ENCODE data around the gene SLC22A24.
A peak's percentile ranks its signal among the peaks of the same experiment; 100 is the strongest.
"Not testable (repeated sequence)": the region's sequence is repeated elsewhere in the genome, so short reads cannot be mapped to it uniquely, and the experiment has no call there.

The SLC22A24 gene, protein sequence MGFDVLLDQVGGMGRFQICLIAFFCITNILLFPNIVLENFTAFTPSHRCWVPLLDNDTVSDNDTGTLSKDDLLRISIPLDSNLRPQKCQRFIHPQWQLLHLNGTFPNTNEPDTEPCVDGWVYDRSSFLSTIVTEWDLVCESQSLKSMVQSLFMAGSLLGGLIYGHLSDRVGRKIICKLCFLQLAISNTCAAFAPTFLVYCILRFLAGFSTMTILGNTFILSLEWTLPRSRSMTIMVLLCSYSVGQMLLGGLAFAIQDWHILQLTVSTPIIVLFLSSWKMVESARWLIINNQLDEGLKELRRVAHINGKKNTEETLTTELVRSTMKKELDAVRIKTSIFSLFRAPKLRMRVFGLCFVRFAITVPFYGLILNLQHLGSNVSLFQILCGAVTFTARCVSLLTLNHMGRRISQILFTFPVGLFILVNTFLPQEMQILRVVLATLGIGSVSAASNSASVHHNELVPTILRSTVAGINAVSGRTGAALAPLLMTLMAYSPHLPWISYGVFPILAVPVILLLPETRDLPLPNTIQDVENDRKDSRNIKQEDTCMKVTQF

DNA sequence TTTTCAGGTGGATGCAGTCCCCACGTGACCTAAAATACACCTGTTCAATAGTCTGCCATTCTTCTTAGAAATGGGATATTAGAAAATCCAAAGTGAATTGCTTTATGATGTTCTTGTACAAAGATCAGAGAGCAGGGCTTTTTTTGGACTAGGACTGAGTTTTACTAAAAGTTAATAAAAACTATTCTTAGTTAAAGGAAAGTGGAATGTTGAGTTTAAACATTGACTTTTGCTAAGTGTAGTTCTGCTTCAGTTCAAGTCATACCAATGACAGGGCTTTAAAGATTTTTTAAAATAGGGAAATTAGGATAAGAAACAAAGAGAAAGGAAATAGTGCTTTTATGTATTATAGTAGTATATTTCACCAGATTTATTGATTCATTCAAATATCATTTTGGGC, at the start of gene SLC22A24:
Gene SLC22A24, minus strand, starts transcription at position 101 of the 400 bp plus-strand sequence. CDS start 442 bp downstream, outside the sequence.
- DNase-seq: no peak

DNA sequence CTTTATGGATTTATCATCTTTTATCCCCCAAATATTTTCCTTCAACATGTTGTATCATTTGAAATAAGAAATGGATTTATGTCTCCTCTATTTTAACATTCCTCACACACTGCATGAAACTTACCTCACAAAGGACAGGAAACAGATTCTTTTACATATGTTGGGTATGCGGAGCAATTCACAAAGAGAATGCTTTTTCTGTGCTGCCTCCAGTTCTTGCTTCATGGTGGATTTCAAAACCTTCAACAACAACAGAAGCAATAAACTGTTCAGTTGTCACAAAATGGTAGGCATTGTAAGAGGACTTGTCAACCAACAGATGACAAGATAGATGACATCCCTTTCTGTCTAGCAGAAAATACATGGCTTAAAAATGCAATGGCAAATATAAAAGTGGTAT, 36.5 kb upstream of the SLC22A24 start:
- DNase-seq: no peak

DNA sequence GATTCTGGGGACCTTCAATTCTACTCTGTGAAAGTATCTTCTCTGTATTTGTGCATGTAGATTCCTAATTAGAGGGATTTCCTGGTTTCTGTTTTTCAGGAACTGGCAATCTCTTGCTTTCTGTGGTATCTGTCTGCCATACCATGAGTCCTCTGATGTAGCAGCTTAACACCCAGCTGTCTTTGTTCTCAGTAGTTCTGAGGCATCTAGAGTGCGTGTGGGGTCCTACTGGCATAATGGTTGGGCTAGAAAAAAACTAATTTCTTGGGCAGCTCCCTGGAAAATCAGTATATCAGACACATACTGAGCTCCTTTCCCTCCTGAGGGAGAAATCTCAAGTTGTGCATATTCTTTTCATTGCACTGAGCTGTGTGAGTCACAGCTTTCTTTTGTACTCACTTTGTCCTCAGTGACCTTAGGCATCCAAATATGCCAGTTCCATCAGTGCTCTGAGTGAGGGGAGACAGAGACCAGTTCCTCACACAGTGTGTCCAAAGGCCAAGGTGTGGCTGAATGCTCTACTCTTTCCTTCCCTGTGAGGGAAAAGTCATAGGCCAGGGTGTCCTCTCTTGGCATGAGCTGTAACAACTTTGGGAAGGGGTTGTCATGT, 35.5 kb upstream of the SLC22A24 start:
- no peak for DNase-seq

DNA sequence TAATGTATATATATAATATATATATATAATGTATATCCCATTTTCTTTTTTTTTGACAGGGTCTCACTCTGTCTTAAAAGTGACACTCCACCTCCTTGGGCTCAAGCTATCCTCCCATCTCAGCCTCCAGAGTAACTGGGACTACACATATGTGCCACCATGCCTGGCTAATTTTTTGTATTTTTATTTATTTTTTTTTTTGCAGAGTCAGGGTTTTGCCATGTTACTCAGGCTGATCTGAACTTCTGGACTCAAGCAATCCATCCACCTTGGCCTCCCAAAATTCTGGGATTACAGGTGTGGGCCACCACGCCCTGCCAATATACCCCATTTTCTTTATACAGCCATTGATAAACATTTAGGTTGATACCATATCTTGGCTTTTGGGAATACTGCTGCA, 33.9 kb upstream of the SLC22A24 start:
- no peak for DNase-seq

DNA sequence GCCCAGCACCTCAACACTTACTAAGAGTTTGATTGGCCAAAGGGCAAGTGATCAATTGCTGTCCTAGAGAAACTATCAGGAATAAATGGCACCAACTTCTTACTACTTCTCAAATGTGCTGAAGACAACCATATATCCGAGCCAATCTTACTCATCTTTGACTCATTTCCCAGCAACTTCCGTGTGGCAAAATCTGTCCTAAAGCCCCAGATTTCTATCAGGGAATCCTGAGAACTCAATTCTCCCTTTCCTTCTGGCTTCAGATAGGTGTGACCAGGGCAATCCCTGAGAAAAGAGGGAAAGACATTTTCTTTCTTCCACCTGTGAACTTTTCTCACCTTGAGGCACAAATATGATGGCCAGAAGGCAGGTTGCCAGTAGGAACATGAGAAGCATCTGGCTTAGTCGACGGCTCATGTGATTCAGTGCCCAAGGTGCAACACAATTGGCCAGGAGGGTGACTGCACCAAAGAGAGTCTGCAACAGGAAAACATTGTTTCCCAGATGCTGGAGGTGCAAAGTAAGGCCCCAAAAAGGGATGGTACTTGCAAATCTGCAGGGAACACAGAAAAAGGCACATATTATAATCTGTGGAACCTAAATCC, 21.8 kb upstream of the SLC22A24 start:
- DNase-seq: peak; percentile 19

DNA sequence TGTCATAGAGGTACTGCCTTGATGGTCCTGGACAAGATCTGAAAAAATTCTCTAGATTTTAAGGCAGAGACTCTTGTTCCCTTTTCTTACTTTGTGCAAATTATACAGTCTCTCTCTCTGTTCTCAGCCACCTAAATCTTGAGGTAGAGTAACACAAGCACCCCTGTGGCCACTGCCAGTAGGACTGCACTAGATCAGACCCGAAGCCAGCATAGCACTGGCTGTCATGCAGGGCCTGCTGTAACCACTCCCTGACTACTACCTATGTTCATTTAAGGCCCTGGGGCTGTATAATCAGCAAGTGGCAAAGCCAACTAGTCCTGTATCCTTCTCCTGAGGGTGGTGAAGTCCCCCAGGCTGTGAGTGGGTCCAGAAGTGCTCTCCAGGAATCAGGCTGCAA, 11.8 kb upstream of the SLC22A24 start:
- no peak for DNase-seq

DNA sequence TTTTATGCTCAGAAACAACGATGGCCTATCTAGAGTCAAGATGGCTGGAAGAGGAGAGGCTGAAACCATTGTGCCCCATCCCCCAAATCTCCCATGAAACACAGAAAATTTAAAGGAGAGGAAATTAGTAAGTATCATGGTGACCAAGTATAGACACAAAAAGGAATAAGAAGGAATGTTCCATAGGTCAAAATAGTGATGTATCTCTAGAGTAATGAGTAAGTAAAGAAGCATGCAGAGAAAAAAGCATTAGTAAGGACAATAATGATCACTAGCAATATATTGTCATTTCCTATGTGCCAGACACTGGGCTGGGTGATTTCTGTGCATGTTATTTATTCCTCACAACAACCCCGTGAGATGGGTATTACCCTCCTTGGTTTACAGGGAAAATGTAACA, 2.6 kb upstream of the SLC22A24 start:
- peak; percentile 54 for DNase-seq

DNA sequence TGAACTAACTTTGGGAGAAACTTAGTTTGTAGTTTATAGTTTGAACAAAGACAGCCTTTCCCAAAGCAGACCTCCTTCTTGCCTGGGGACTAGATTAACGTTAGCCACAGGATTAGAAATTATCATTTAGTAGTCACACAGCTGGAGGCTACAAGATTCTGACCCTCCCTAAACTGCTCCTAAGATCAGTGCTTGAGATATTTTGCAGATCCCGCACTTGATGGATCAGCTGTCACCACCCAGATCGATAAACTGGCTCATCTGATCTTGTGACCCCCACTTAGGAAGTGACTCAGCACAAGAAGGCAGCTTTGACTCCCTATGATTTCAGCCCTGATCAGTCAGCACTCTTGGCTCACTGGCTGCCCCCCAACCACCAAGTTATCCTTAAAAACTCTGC, 1.6 kb downstream of the SLC22A24 start:
- peak; percentile 17 for DNase-seq

DNA sequence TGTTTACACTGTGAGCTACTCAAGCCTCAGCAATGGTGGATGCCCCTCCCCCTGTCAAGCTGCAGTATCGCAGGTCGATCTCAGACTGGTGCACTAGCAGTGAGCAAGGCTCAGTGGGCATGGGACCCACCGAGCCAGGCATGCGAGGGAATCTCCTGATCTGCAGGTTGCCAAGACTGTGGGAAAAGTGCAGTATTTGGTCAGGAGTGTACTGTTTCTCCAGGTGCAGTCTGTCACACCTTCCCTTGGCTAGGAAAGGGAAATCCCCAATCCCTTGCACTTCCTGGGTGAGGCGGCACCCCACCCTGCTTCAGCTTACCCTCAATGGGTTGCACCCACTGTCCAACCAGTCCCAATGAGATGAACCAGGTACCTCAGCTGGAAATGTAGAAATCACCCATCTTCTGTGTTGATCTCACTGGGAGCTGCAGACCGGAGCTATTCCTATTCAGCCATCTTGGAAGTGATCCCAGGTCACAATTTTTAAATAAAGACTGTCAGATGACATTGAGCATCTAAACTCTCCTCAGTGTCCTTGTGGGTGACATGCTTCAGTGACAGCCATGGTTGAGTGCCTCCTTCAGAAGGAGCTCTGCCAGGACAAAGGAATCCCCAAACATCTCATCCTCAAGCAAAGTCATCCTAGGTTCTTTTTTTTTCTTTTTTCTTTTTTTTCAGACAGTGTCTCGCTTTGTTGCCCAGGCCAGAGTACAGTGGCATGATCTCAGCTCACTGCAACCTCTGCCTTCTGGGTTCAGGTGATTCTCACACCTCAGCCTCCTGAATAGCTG, 10.8 kb downstream of the SLC22A24 start:
- no peak for DNase-seq

DNA sequence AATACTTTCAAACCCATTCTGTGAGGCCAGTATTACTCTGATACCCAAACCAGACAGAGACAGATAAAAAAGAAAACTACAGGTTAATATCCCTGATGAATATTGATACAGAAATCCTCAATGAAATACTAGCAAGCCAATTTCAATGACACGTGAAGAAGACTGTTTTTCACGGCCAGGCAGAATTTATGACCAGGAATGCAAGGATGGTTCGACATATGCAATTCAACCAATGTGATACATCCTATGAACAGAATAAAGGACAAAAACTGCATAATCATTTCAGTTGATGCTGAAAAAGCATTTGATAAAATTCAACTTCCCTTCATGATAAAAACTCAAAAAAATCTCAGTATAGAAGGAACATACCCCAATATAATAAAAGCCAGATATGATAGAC, 44.5 kb downstream of the SLC22A24 start:
- no peak for DNase-seq

DNA sequence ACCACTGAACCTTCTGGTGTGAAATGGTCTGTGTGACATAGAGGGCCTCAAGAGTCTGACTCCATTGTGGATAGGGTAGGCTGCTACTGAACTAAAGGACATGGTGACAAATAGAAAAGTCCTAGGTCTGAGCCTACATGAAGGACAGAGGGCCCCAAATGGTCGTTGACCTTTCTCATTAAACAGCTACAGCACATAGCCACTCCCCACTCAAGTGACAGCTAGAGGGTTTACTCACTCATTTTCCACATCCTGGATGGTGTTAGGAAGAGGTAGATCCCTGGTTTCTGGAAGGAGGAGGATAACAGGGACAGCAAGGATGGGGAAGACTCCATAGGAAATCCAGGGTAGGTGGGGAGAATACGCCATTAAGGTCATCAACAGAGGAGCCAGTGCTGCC, 63.3 kb downstream of the SLC22A24 start:
- DNase-seq: no peak

DNA sequence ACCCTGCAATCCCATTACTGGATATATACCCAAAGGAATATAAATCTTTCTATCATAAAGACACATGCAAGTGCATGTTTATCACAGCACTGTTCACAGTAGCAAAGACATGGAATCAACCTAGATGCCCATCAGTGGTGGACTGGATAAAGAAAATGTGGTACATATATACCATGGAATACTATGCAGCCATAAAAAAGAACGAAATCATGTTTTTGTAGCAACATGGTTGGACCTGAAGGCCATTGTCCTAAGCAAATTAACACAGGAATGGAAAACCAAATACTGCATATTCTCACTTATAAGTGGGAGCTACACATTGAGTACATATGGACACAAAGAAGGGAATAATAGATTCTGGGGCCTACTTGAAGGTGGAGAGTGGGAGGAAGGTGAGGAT, 97.8 kb downstream of the SLC22A24 start:
- not testable (repeated sequence) for DNase-seq

DNA sequence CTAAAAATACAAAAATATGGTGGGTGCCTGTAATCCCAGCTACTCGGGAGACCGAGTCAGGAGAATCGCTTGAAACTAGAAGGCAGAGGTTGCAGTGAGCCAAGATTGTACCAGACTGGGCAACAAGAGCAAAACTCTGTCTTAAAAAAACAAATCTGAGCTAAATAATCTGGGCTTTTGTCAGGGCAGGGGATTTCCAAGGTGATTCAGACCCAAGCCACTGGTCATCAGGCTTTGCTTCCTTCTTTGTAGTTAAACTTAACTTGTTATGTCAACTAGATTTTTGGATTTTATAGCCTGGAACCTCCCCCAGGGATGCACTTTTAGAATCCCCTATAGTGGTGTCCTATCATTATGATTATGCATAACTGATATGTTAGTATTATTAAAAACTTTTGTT, 101.4 kb downstream of the SLC22A24 start:
- no peak for DNase-seq

DNA sequence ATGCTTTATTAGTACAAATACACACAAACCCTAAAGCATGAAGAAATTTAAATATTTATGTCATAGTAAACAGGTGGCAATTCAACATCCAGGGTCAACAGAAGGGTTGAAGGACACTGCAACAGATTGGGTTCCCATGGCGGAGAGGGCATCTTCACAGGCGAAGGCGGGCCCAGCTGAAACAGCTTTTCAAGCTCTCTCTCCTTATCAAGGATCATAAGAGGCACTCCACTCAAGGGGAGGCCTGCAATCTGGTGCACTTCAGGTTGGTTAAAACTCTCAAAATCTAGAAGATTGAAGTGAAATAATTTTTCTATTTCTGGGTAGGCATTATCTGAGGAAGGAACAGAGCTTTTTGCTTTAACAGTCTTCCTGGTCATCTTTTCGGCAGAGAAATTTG, 111.6 kb downstream of the SLC22A24 start:
- DNase-seq: no peak

Measured in fibroblast of skin of right biceps (primary cell).